ENCODE data around the gene EXO1.

GRCh38 chr1:241836941-241837340, 11.1 kb upstream of the EXO1 start:
- TF ChIP-seq CTCF (IDR thresholded peaks at IDR 0.05) (no peak), EP300 (IDR thresholded peaks at IDR 0.05) (no peak)
